ENCODE measurements around the gene NOTCH4. TPM values are rescaled to one million over a fixed set of nuclear protein-coding genes. Genes with fewer than 3 reads are reported as not detected.

Gene NOTCH4
- total RNA-seq, 1 experiment from 2014 or later = 2.3 TPM

GRCh38 chr6:32192608-32193039, 31.2 kb downstream of the NOTCH4 start, which contains the start of gene GPSM3:
TSS of gene GPSM3 (minus strand) at chr6:32192643. CDS start at chr6:32192513, 130 bp downstream.
- Histone ChIP-seq H4K5ac (ENCODE audit: insufficient read length, low read depth, low read length) (no peak within 1 kb of the TSS), H2BK120ac (ENCODE audit: low read depth, low read length, poor library complexity, severe bottlenecking) (no peak within 1 kb of the TSS), H4K8ac (replicated peaks; ENCODE audit: insufficient read length, low read depth, low read length) (no peak within 1 kb of the TSS), H3K18ac (ENCODE audit: insufficient read length, low read depth, low read length) (no peak within 1 kb of the TSS), H3K23me2 (ENCODE audit: insufficient read length, low read depth, low read length, poor library complexity, severe bottlenecking) (peaks cover 17% of the 10 kb centered on the region), H3K56ac (ENCODE audit: insufficient read length, low read depth, low read length) (no peak within 1 kb of the TSS), H3K79me1 (ENCODE audit: insufficient read depth, low read depth, low read length, poor library complexity, severe bottlenecking) (no peaks in the 10 kb centered on the region), H2BK12ac (ENCODE audit: insufficient read length, low read depth, low read length) (no peak within 1 kb of the TSS), H3T11ph (ENCODE audit: low read length) (no peak within 1 kb of the TSS), H3K4me2 (ENCODE audit: insufficient read depth, insufficient read length, low read length) (peak within 1 kb of the TSS; percentile 44), H4K91ac (ENCODE audit: insufficient read length, low read depth, low read length) (no peak within 1 kb of the TSS), H2BK20ac (ENCODE audit: low read depth, low read length, poor library complexity, severe bottlenecking) (no peak within 1 kb of the TSS), H3K23ac (ENCODE audit: insufficient read length, low read depth, low read length) (no peak within 1 kb of the TSS), H3K27me3 (ENCODE audit: insufficient read depth, low read length) (no peaks in the 10 kb centered on the region), H2AK5ac (ENCODE audit: insufficient read length, low read length) (no peak within 1 kb of the TSS), H2BK5ac (ENCODE audit: insufficient read length, low read length) (no peak within 1 kb of the TSS), H2AFZ (ENCODE audit: low read length) (no peak within 1 kb of the TSS), H2BK15ac (ENCODE audit: low read depth, low read length) (no peak within 1 kb of the TSS), H3K14ac (ENCODE audit: insufficient read depth, low read length) (no peak within 1 kb of the TSS; the same call in 1 of the 2 replicates), H3K79me2 (ENCODE audit: insufficient read depth, low read length) (no peaks in the 10 kb centered on the region), H3K9me3 (ENCODE audit: control insufficient read depth, low read depth, low read length) (no peaks in the 10 kb centered on the region), H3K9ac (ENCODE audit: extremely low read depth, insufficient read length, low read length) (no peak within 1 kb of the TSS), H3K4ac (ENCODE audit: low read depth, low read length) (no peak within 1 kb of the TSS), H3K4me1 (ENCODE audit: insufficient read depth, low read length) (peaks cover 7% of the 10 kb centered on the region), H4K20me1 (ENCODE audit: control insufficient read depth, insufficient read depth, insufficient read length) (no peaks in the 10 kb centered on the region), H3K27ac (ENCODE audit: insufficient read length, low read depth, low read length) (no peak within 1 kb of the TSS)
- DNase-seq = peak; percentile 67
- Mint-ChIP-seq H3K9me3 (no peaks in the 10 kb centered on the region; a peak in 1 of 5 replicates), H3K27me3 (ENCODE audit: low read depth) (no peaks in the 10 kb centered on the region), H3K4me3 (peak within 1 kb of the TSS; percentile 47 to 66; a peak in 4 of 5 replicates), H3K36me3 (ENCODE audit: insufficient read depth in 1 of 3, low read depth in 3 of 3) (peaks cover 1 to 14% (median 11%) of the 10 kb centered on the region in 3 experiments; a peak in 6 of 7 replicates), H3K4me1 (peaks cover 59 to 62% of the 10 kb centered on the region in 2 experiments), H3K27ac (peak within 1 kb of the TSS; percentile 39 to 91 (median 87); a peak in 6 of 7 replicates)
- no peak for TF ChIP-seq CTCF (conservative IDR thresholded peaks at IDR 0.05)
- no CpG with 5 or more reads among the region's 5 CpGs for WGBS (ENCODE audit: extremely low coverage, insufficient read length, low lambda C conversion rate)

Measured in H9 (cell line).